HG03521 (cell line): ENCODE data around the gene SPEG.
"Not testable (repeated sequence)": the region's sequence is repeated elsewhere in the genome, so short reads cannot be mapped to it uniquely, and the experiment has no call there.

Experiments used
- ATAC-seq: cut with Tn5 transposase; IDR thresholded peaks from one replicate; pipeline ENCODE4 v1.9.1; 2021; ENCODE audit warnings: mild to moderate bottlenecking, moderate library complexity; ENCODE audit not compliant: unreplicated experiment

Gene SPEG

GRCh38 chr2:219404291-219404910 lies 30.2 kb upstream of the SPEG start:
- no peak for ATAC-seq

GRCh38 chr2:219404954-219405353 lies 29.7 kb upstream of the SPEG start:
- no peak for ATAC-seq

- ATAC-seq = no peak
Observed at GRCh38 chr2:219405451-219405850, 29.2 kb upstream of the SPEG start.

- ATAC-seq = no peak
Observed at GRCh38 chr2:219405958-219406860, 28.4 kb upstream of the SPEG start.

GRCh38 chr2:219406861-219407230 lies 27.8 kb upstream of the SPEG start:
- no peak for ATAC-seq

- not testable (repeated sequence) for ATAC-seq
Observed at GRCh38 chr2:219407343-219407742, 27.3 kb upstream of the SPEG start.

GRCh38 chr2:219408204-219408603 lies 26.4 kb upstream of the SPEG start:
- ATAC-seq = no peak

GRCh38 chr2:219408631-219409030 lies 26.0 kb upstream of the SPEG start:
- ATAC-seq = no peak

GRCh38 chr2:219409619-219410018 lies 25.0 kb upstream of the SPEG start:
- ATAC-seq = no peak

- no peak for ATAC-seq
Observed at GRCh38 chr2:219410390-219410789, 24.3 kb upstream of the SPEG start.

GRCh38 chr2:219414857-219415256 lies 19.8 kb upstream of the SPEG start:
- no peak for ATAC-seq

GRCh38 chr2:219415580-219416234 lies 18.9 kb upstream of the SPEG start:
- ATAC-seq = no peak

GRCh38 chr2:219416235-219416602 lies 18.4 kb upstream of the SPEG start:
- ATAC-seq = no peak

GRCh38 chr2:219416938-219417337 lies 17.7 kb upstream of the SPEG start:
- ATAC-seq = no peak

- ATAC-seq = no peak
Observed at GRCh38 chr2:219417374-219417773, 17.3 kb upstream of the SPEG start.

GRCh38 chr2:219418155-219419011 lies 16.3 kb upstream of the SPEG start, which contains the start of gene DES:
DES (plus strand) TSS chr2:219418377; CDS start chr2:219418463, 86 bp downstream.
- no peak for ATAC-seq

- no peak for ATAC-seq
Observed at GRCh38 chr2:219419012-219419324, 15.7 kb upstream of the SPEG start.

- ATAC-seq = no peak
Observed at GRCh38 chr2:219419331-219420197, 15.1 kb upstream of the SPEG start.

GRCh38 chr2:219420687-219421086 lies 14.0 kb upstream of the SPEG start:
- ATAC-seq = no peak

- ATAC-seq = no peak
Observed at GRCh38 chr2:219421323-219421722, 13.3 kb upstream of the SPEG start.
